Measurements from ENCODE around the gene MAN1A1. TPM values are rescaled to one million over a fixed set of nuclear protein-coding genes. Genes with fewer than 3 reads are reported as not detected.
A peak's percentile ranks its signal among the peaks of the same experiment; 100 is the strongest.
"Not testable (repeated sequence)": the region's sequence is repeated elsewhere in the genome, so short reads cannot be mapped to it uniquely, and the experiment has no call there.

The MAN1A1 gene
- total RNA-seq, 2 donors from 2014 or later: 25.2 to 26.6 TPM

DNA sequence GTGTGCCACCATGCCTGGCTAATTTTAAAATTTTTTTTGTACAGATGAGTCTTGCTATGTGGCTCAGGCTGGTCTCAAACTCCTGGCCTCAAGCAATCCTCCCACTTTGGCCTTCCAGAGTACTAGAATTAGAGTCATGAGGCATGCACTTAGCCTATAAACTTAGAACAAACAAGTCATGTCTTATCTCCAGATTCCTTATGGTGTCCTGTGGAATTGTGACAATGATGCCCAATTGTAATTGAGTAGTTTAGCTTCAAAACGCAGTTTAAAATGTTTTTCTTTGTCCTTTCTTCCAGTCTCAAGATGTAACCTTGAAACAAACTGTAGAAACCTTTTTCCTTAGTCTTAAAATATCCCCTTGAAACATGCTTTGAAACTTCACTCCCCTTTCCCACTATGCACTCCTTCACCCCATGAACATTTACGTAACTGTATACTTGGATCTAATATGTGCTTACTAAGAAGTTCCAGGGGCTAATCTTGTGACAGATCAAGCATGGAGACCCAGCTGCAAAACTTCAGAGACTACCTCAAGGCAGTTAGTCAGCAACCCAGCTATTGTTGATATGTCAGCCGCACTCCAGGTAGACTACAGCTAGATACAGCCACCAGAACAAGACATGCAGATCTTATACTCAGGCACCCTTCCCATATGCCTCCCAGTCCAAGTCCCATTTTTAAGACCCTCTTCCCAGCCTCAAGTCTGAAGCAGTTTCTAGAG is 46.2 kb downstream of the MAN1A1 start:
- H3K4me1 Mint-ChIP-seq (ENCODE audit: low read depth): peaks cover 5% of the 10 kb centered on the region
- H3K4me3 Mint-ChIP-seq: no peak overlapping the region
- ATAC-seq (replicated peaks in 1 of 2) (no peak), DNase-seq (no peak)
- no peak overlapping the region for H3K27ac Mint-ChIP-seq
- no peaks in the 10 kb centered on the region for H3K9me3 Mint-ChIP-seq
- H3K36me3 Mint-ChIP-seq (ENCODE audit: insufficient read depth in 2 of 2): peaks cover 1 to 10% of the 10 kb centered on the region in 2 donors
- no peaks in the 10 kb centered on the region for H3K27me3 Mint-ChIP-seq (ENCODE audit: low read depth)

DNA sequence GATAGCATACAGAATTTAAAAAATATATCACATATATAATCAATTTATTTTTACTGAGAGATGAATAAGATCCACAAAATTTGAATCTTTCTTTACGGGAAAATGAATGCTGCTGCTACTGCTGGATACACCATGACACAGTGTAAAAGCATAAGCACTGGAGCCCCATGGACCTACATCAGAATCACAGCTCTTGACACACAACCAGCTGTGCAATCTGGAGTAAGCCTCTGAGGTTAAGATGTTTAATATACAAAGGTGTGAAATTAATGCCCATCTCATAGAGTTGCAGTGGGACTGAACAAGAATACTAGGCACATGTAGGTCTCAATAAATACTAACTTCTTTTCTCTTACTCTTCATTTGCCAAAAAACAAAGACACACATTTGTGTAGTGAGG is 48.1 kb downstream of the MAN1A1 start:
- no peaks in the 10 kb centered on the region for H3K9me3 Mint-ChIP-seq
- H3K27me3 Mint-ChIP-seq (ENCODE audit: low read depth): no peaks in the 10 kb centered on the region
- no peak overlapping the region for H3K4me3 Mint-ChIP-seq
- ATAC-seq (replicated peaks in 1 of 2): no peak
- H3K27ac Mint-ChIP-seq: no peak overlapping the region
- peaks cover 1 to 9% of the 10 kb centered on the region in 2 donors for H3K36me3 Mint-ChIP-seq (ENCODE audit: insufficient read depth in 2 of 2)
- peaks cover 8% of the 10 kb centered on the region for H3K4me1 Mint-ChIP-seq (ENCODE audit: low read depth)
- DNase-seq: no peak

DNA sequence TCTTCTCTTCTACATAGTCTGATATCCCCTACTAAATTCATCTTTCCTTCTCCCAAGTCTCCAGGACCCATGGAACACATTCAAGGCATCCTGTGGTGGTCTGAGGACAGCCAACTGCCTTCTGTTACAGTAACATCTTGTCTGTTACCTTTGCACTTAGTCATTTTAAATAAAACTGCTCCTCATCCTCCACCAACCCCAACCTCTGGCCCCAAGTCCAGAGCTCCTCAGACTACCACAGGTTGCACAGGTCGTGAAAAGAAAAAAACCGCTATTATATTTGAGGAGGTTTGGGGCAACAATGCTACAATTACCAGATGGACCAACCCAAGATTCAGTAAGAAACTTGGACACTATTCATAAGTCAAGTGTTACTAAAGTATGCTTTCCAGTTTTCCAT is 49.9 kb downstream of the MAN1A1 start:
- Mint-ChIP-seq H3K4me3 (no peak overlapping the region), H3K27me3 (ENCODE audit: low read depth) (no peaks in the 10 kb centered on the region), H3K27ac (no peak overlapping the region), H3K4me1 (ENCODE audit: low read depth) (peaks cover 25% of the 10 kb centered on the region), H3K9me3 (no peaks in the 10 kb centered on the region), H3K36me3 (ENCODE audit: insufficient read depth in 2 of 2) (peaks cover 1 to 2% of the 10 kb centered on the region in 2 donors)
- DNase-seq (no peak), ATAC-seq (replicated peaks in 1 of 2) (no peak)

DNA sequence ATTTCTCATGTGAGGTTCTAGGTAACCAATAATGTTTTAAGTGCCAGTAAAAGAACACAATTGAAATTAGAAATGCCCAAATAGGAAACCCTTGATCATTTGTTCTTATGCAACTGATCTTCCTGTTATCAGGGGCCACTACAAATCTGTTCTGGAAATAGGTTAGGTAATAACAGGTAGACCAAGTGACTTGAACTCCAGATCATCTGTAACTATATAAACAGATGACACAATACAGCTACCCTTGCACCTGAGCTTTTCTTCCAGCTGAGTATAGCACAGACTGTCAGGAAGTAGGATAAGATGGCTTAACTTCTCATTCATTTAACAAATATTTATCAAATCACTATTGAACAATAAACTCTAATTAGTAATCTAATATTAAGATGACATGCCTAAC is 52.5 kb downstream of the MAN1A1 start:
- peaks cover 1 to 9% of the 10 kb centered on the region in 2 donors for H3K36me3 Mint-ChIP-seq (ENCODE audit: insufficient read depth in 2 of 2)
- no peak overlapping the region for H3K27ac Mint-ChIP-seq
- H3K9me3 Mint-ChIP-seq: no peaks in the 10 kb centered on the region
- ATAC-seq (replicated peaks in 1 of 2): no peak
- no peak overlapping the region for H3K4me3 Mint-ChIP-seq
- no peaks in the 10 kb centered on the region for H3K27me3 Mint-ChIP-seq (ENCODE audit: low read depth)
- DNase-seq: no peak
- peaks cover 31% of the 10 kb centered on the region for H3K4me1 Mint-ChIP-seq (ENCODE audit: low read depth)

DNA sequence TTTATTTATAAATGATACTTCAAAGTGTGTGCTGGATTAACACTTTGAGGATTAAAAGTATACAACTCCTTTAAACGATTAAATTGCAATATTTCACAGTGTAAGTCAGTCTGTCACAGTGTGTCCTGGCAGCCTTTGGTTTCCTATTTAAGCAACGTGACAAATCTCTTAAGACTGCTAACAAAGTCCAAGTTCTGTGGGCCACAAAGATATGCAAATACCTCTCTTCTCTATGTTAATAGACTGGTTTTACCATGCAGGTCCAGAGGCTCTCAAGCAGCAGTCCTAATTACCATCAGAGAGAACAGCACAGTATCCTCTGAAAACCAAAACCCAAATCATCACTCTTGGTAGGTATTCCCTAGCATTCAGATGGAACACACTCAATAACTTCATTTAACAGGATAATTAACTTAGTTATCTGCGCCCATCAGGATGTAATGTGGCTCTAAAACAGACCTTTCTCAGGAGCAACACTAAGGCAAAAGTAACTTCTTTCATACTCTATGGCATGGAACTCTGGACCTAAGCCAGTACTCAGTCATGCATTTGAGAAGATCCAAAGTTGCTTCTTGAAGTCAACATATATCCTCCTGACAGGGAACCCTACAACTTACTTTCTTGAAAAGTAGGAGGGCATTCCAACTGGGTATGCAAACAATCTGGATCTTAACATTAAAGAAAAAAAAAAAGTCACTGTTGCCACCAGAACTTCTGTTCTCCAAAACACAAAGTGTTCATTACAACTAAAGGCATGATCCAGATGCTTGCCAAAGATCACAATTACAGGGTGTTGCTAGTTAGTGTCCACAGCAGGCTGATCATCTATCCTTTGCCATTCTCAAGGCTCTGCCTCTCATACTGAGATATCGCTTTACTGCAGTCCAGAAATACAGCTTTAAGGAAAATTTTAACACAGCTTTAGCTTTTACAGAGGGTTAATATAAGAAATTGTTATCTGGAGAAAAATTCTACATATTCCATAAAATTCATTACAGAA is 53.2 kb downstream of the MAN1A1 start:
- Mint-ChIP-seq H3K27me3 (ENCODE audit: low read depth) (no peaks in the 10 kb centered on the region), H3K4me3 (peak overlapping the region in 1 of 2 donors; percentile 3), H3K27ac (no peak overlapping the region), H3K9me3 (no peaks in the 10 kb centered on the region), H3K36me3 (ENCODE audit: insufficient read depth in 2 of 2) (peaks cover 1 to 12% of the 10 kb centered on the region in 2 donors), H3K4me1 (ENCODE audit: low read depth) (peaks cover 31% of the 10 kb centered on the region)
- DNase-seq (no peak), ATAC-seq (replicated peaks in 1 of 2) (no peak)

DNA sequence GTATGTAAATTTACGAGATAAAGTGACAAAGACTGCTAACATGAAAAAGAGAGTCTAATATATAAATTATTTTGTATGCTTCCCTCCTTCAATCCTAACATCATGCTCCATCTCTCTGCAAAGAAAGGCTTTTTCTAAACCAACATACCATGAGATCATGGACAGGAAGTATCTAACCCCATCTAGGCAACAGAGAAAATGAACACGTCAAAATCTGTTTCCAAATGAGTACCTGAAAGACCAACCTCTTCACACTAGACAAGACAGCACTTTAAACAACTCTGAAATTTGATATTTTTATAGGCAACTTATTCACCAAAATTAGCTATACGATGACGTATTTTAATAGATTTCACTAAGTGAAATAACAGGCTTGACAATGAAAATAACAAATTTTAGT is 54.6 kb downstream of the MAN1A1 start:
- peak overlapping the region; percentile 1 for H3K27ac Mint-ChIP-seq

DNA sequence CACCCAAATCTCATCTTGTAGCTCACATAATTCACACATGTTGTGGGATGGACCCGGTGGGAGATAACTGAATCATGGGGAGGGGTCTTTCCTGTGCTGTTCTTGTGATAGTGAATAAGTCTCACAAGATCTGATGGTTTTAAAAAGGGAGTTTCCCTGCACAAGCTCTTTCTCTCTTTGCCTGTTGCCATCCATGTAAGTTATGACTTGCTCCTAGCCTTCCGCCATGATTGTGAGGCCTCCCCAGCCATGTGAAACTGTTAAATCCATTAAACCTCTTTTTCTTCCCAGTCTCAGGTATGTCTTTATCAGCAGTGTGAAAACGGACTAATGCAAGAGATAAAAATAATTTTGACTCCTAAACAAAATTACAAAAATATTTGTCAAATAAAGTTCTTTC is 58.5 kb downstream of the MAN1A1 start:
- not testable (repeated sequence) for H3K9me3 Mint-ChIP-seq; H3K4me3 Mint-ChIP-seq; H3K27me3 Mint-ChIP-seq (ENCODE audit: low read depth); DNase-seq; ATAC-seq (replicated peaks in 1 of 2); H3K27ac Mint-ChIP-seq
- Mint-ChIP-seq H3K4me1 (ENCODE audit: low read depth) (peaks cover 19% of the 10 kb centered on the region), H3K36me3 (ENCODE audit: insufficient read depth in 2 of 2) (peaks cover 0 to 13% of the 10 kb centered on the region in 2 donors)

More for the DNA sequence above, 54.6 kb downstream of the MAN1A1 start:
- peaks cover 0 to 1% of the 10 kb centered on the region in 2 donors for H3K9me3 Mint-ChIP-seq
- no peaks in the 10 kb centered on the region for H3K27me3 Mint-ChIP-seq (ENCODE audit: low read depth)
- DNase-seq: no peak
- ATAC-seq (replicated peaks in 1 of 2): peak; percentile 100
- peaks cover 1 to 13% of the 10 kb centered on the region in 2 donors for H3K36me3 Mint-ChIP-seq (ENCODE audit: insufficient read depth in 2 of 2)
- H3K4me3 Mint-ChIP-seq: peak overlapping the region; percentile 3 to 32
- H3K4me1 Mint-ChIP-seq (ENCODE audit: low read depth): peaks cover 31% of the 10 kb centered on the region

DNA sequence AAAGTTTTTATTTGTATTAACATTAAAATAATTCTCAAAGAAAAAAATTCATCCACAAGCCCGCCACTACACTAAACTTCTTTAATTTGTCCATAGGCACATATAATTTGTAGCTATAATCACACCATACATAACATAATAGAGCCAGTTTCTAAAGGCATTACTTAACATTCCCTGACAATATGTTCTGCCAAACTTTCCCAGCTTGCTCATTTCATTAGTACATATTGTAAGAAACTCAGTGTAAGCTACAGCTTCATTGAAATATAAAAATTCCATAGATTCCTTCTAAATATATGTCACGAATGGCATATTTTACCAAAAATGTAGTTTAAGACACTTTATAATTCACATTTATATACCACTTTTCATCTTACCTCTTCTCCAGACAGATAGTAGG is 59.3 kb downstream of the MAN1A1 start:
- ATAC-seq (replicated peaks in 1 of 2) (no peak), DNase-seq (no peak)
- Mint-ChIP-seq H3K27ac (no peak overlapping the region), H3K27me3 (ENCODE audit: low read depth) (no peaks in the 10 kb centered on the region), H3K36me3 (ENCODE audit: insufficient read depth in 2 of 2) (peaks cover 0 to 13% of the 10 kb centered on the region in 2 donors), H3K4me3 (no peak overlapping the region), H3K4me1 (ENCODE audit: low read depth) (peaks cover 12% of the 10 kb centered on the region), H3K9me3 (peaks cover 0 to 1% of the 10 kb centered on the region in 2 donors)

DNA sequence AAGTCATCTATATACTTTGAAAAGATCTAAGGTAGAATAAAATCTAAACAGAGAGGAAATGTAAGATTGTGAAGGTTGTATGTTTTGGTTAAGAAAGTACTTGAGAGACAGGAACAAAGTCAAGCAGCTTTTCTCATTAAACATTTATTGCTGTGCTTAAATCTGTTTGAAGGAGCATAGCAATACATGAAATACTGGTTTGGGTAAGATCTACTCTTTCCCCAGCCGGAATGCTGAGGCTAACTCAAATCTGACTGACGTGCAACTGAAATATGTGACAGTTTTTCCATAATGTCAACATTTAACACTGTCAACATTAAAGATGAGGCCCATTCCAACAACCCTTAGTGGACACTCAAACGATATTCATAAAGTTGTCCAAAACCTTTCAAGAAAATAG is 59.9 kb downstream of the MAN1A1 start:
- peaks cover 5% of the 10 kb centered on the region for H3K4me1 Mint-ChIP-seq (ENCODE audit: low read depth)
- H3K9me3 Mint-ChIP-seq: peaks cover 0 to 1% of the 10 kb centered on the region in 2 donors
- peaks cover 2 to 14% of the 10 kb centered on the region in 2 donors for H3K36me3 Mint-ChIP-seq (ENCODE audit: insufficient read depth in 2 of 2)
- ATAC-seq (replicated peaks in 1 of 2): no peak
- no peaks in the 10 kb centered on the region for H3K27me3 Mint-ChIP-seq (ENCODE audit: low read depth)
- no peak overlapping the region for H3K4me3 Mint-ChIP-seq
- no peak for DNase-seq
- H3K27ac Mint-ChIP-seq: no peak overlapping the region

DNA sequence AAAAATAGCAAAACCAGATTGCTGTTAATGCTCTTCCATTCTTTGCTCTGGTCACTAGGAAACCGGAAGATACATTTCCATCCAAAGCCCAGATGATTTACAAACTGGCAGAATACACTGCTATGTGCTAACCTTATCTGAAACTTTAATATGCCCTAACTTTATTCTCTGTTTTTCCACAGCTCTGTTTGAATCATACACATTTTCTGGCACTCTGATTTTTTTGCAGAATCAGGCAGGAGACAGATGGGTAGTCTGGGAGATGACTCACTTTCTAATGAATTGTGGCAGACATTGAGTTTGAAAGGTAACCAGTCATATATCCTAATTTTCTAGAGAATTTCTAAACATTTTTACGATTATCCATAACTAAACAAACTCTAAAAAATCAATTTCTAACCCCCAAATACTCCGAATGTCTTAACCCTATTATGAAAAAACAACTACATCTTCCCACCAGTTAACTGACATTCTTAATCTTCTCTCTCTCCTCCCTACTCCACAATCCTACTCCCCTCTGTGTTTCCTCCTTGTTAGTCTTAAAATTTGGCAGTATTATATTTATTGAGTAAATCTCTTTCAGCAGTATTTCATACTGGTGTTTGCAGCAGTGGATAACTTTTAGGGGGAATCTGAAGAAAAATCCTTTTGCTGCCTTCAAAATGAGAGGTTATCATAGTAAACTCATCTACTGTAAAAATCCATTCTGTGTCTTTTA is 63.5 kb downstream of the MAN1A1 start:
- H3K4me3 Mint-ChIP-seq: no peak overlapping the region
- peaks cover 3 to 5% of the 10 kb centered on the region in 2 donors for H3K36me3 Mint-ChIP-seq (ENCODE audit: insufficient read depth in 2 of 2)
- H3K4me1 Mint-ChIP-seq (ENCODE audit: low read depth): peaks cover 7% of the 10 kb centered on the region
- ATAC-seq (replicated peaks in 1 of 2): no peak
- no peaks in the 10 kb centered on the region for H3K27me3 Mint-ChIP-seq (ENCODE audit: low read depth)
- no peak for DNase-seq
- H3K27ac Mint-ChIP-seq: no peak overlapping the region
- H3K9me3 Mint-ChIP-seq: peaks cover 0 to under 1% of the 10 kb centered on the region in 2 donors

DNA sequence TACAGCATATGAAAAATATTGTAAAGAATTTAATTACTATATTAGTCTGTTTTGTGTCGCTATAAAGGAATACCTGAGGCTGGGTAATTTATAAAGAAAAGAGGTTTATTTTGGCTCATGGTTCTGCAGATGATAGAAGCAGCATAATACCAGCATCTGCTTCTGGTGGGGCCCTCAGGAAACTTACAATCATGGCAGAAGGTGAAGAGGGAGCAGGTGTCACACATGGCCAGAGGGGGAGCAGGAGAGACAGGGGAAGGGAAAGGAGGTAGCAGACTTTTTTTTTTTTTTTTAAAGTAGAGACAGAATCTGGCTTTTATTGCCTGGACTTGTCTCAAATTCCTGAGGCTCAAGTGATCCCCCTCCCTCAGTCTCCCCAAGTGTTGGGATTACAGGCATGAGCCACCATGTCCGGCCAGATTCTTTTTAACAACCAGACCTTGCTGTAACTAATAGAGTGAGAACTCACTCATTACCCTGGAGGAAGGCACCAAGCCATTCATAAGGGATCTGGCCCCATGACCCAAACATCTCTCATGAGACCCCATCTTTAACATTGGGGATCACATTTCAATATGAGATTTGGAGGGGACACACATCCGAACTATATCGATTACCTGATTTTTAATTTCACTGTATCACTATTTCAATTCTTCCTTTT is 64.6 kb downstream of the MAN1A1 start:
- peak in 1 of 2 donors; percentile 56 for ATAC-seq (replicated peaks in 1 of 2)
- Mint-ChIP-seq H3K36me3 (ENCODE audit: insufficient read depth in 2 of 2) (peaks cover 3 to 4% of the 10 kb centered on the region in 2 donors), H3K27me3 (ENCODE audit: low read depth) (no peaks in the 10 kb centered on the region)

DNA sequence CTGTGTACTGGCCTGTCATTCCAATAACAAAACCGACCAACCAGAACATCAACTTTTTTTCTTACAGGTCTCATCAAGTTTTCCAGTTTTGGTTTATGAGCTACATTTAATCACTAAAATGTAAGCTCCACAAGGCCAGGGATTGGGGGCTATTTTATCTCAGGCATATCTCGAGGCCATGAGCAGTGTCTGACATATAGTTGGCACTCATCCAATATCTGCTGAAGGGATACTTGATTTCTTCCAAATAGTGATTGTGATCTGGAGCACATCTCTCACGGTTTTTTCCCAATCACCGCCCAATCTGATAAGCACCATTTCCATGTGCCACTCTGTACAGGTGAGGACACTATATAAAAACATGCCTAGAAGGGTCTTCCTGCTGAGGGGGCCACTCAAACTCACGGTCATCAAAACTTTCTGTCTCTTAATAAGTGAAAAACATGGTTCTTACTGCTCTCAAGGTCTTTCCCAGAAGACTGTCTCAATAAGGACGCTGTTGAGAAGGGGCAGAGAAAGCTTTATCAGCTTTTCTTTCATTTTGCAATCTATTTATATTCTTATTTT is 65.5 kb downstream of the MAN1A1 start:
- Mint-ChIP-seq H3K4me1 (ENCODE audit: low read depth) (peaks cover 7% of the 10 kb centered on the region), H3K9me3 (no peaks in the 10 kb centered on the region), H3K4me3 (no peak overlapping the region), H3K27me3 (ENCODE audit: low read depth) (no peaks in the 10 kb centered on the region), H3K27ac (no peak overlapping the region), H3K36me3 (ENCODE audit: insufficient read depth in 2 of 2) (peaks cover 3 to 4% of the 10 kb centered on the region in 2 donors)
- DNase-seq: no peak
- ATAC-seq (replicated peaks in 1 of 2): no peak

More for the DNA sequence above, 64.6 kb downstream of the MAN1A1 start:
- H3K27ac Mint-ChIP-seq: no peak overlapping the region
- peaks cover 7% of the 10 kb centered on the region for H3K4me1 Mint-ChIP-seq (ENCODE audit: low read depth)
- peak; percentile 10 to 33 for DNase-seq
- H3K4me3 Mint-ChIP-seq: no peak overlapping the region
- H3K9me3 Mint-ChIP-seq: no peaks in the 10 kb centered on the region
